HepG2 (cell line): ENCODE data around the gene AGAP1. TPM values are rescaled to one million over a fixed set of nuclear protein-coding genes. Genes with fewer than 3 reads are reported as not detected.

Experiments used
- ATAC-seq: fragments of 200-7000 bp; cut with Tn5 transposase; 3 replicates; pipeline ENCODE4 v1.9.1; 2020; ENCODE audit warnings: mild to moderate bottlenecking, moderate library complexity
- BruUV-seq: library from RNA; stranded (reverse); fragments of 400-500 nt; replicated peaks from 2 replicates; lab custom pipeline; 2021; lab: Mats Ljungman, UMichigan
- CTCF ChIA-PET: fragments of 300-600 bp; formaldehyde crosslinking; extraction: SDS; loops from one replicate; lab custom pipeline; 2021; ENCODE audit warnings: low total read pairs, inconsistent platforms, low intra/inter-chr PET ratio; lab: Yijun Ruan, JAX
- POLR2A ChIA-PET: fragments of 350-600 bp; sonication (Branson Sonifier 250); formaldehyde crosslinking; loops from one replicate; lab custom pipeline; 2020; ENCODE audit warnings: antibody characterized with exemption, inconsistent platforms; lab: Yijun Ruan, JAX
- DNase-seq: peaks from one replicate; pipeline ENCODE4 v3.0.0-alpha.2; 2015; ENCODE audit warnings: low spot score
- FAIRE-seq: peaks from 3 replicates; lab custom pipeline; 2011; peaks lifted over from hg19 to GRCh38; lab: Jason Lieb, UNC
- H2AFZ ChIP-seq: one replicate; pipeline ENCODE4 v1.6.1; 2011; ENCODE audit warnings: low read length, inconsistent platforms
- H3K27ac ChIP-seq: fragments of 300-600 bp; 3 replicates; pipeline ENCODE4 v1.8.0; 2011; ENCODE audit warnings: mixed run types, mild to moderate bottlenecking, mixed read lengths, low read length, inconsistent platforms; ENCODE audit not compliant: insufficient read depth; ENCODE audit errors: extremely low read length
- H3K27me3 ChIP-seq, 2 experiments: fragments of 200-600 bp in 1 of 2; 2 replicates in 1 of 2; 3 replicates in 1 of 2; pipeline versions ENCODE4 v1.6.0 to v1.8.0; 2011; ENCODE audit warnings: low read length in 2 of 2, mild to moderate bottlenecking in 2 of 2, moderate library complexity in 2 of 2, inconsistent platforms in 1 of 2; ENCODE audit not compliant: insufficient read depth in 2 of 2, control insufficient read depth in 1 of 2
- H3K36me3 ChIP-seq, 2 experiments: fragments of 200-600 bp in 1 of 2; replicated peaks in 1 of 2; 2 replicates in 1 of 2; 3 replicates in 1 of 2; pipeline versions ENCODE4 v1.5.1 to v1.8.0; 2011; ENCODE audit warnings: low read length in 2 of 2, inconsistent platforms in 1 of 2; ENCODE audit not compliant: insufficient read depth in 2 of 2, control insufficient read depth in 1 of 2
- H3K4me1 ChIP-seq: 2 replicates; pipeline ENCODE4 v1.5.1; 2012; ENCODE audit warnings: low read length, inconsistent platforms; ENCODE audit not compliant: insufficient read depth
- H3K4me2 ChIP-seq: 2 replicates; pipeline ENCODE4 v1.6.0; 2011; ENCODE audit warnings: low read depth, low read length, inconsistent platforms
- H3K4me3 ChIP-seq, 3 experiments: fragments of 200-600 bp in 1 of 3; sonication (generic), shearing (Covaris generic) in 1 of 3; replicated peaks in 1 of 3; 2 replicates each; pipeline ENCODE4 v1.5.1; 2011 to 2016; ENCODE audit warnings: low read length in 3 of 3, inconsistent platforms in 2 of 3, low read depth in 2 of 3, mild to moderate bottlenecking in 2 of 3, control low read depth in 1 of 3, mixed read lengths in 1 of 3; ENCODE audit not compliant: insufficient read depth in 1 of 3
- H3K79me2 ChIP-seq: one replicate; pipeline ENCODE4 v1.6.1; 2011; ENCODE audit warnings: low read length, inconsistent platforms; ENCODE audit not compliant: insufficient read depth
- H3K9ac ChIP-seq: 2 replicates; pipeline ENCODE4 v1.6.0; 2011; ENCODE audit warnings: mild to moderate bottlenecking, low read depth, low read length, inconsistent platforms; ENCODE audit not compliant: insufficient read depth
- H3K9me3 ChIP-seq: 2 replicates; pipeline ENCODE4 v1.5.1; 2012; ENCODE audit warnings: mild to moderate bottlenecking, low read length
- H4K20me1 ChIP-seq: 2 replicates; pipeline ENCODE4 v1.6.0; 2011; ENCODE audit warnings: inconsistent platforms, mild to moderate bottlenecking, low read length, moderate library complexity; ENCODE audit not compliant: insufficient read depth
- HNF4A ChIP-seq: sonication (generic); formaldehyde crosslinking; IDR thresholded peaks from 2 replicates; pipeline ENCODE4 v1.4.0; 2020; ENCODE audit warnings: missing genetic modification reagents
- NRL ChIP-seq: sonication (generic); formaldehyde crosslinking; IDR thresholded peaks from 2 replicates; pipeline ENCODE4 v1.5.0; 2020; ENCODE audit warnings: missing genetic modification reagents, mild to moderate bottlenecking, moderate library complexity, borderline replicate concordance
- ZBTB38 ChIP-seq: sonication (generic); formaldehyde crosslinking; IDR thresholded peaks from 2 replicates; pipeline ENCODE4 v1.5.1; 2020; ENCODE audit warnings: mild to moderate bottlenecking, missing genetic modification reagents
- ZNF414 ChIP-seq: sonication (generic); formaldehyde crosslinking; IDR thresholded peaks from 2 replicates; pipeline ENCODE4 v1.5.0; 2020; ENCODE audit warnings: missing genetic modification reagents
- WGBS: methylation state at CpG from one replicate; pipeline ENCODE4 v1.1.6; 2017; ENCODE audit warnings: low lambda C conversion rate; 5-methylcytosine and 5-hydroxymethylcytosine counted together
- in situ Hi-C: cut with HindIII; loops from 2 replicates; pipeline ENCODE4 v1.10.0; 2017; ENCODE audit warnings: low pct_unique_long_range_greater_than_20kb; ENCODE audit not compliant: extremely low pct_ligation_motif_present
- intact Hi-C: fragments of 100-400 bp; cut with micrococcal nuclease; formaldehyde crosslinking; loops from one replicate; pipeline ENCODE4 v1.10.0; 2022; ENCODE audit not compliant: unreplicated experiment
- polyA plus RNA-seq, 8 experiments: library from polyadenylated mRNA; depleted of rRNA in 3 of 8; stranded (reverse) in 7 of 8; unstranded in 1 of 8; fragments of >200 nt; fragmentation: Illumina TruSeq in 4 of 8; extraction: Trizol in 4 of 8; gene quantifications; 2 replicates each; pipeline versions ENCODE4 v1.2.1 to v1.2.3, GENCODE V29; 2011 to 2016; ENCODE audit warnings: low read depth in 4 of 8, missing spikeins in 1 of 8, mixed read lengths in 1 of 8; ENCODE audit not compliant: insufficient read depth in 1 of 8
- total RNA-seq, 5 experiments: library from RNA; depleted of rRNA; stranded (reverse); fragments of >200 nt; fragmentation: Illumina TruSeq; extraction: Trizol; gene quantifications; 2 replicates each; pipeline ENCODE4 v1.2.3, GENCODE V29; 2016; ENCODE audit warnings: low read depth in 1 of 5
- TF ChIP-seq, protein P1 (sequence below): sonication (generic); formaldehyde crosslinking; IDR thresholded peaks from 2 replicates; pipeline ENCODE4 v1.8.0; 2022; ENCODE audit warnings: missing genetic modification reagents, mild to moderate bottlenecking, borderline replicate concordance

The AGAP1 gene
- total and polyA plus RNA-seq, 2 of the 13 experiments (the other 11 are each of a cell fraction or from before 2014, with no cell fraction given) = 21.2 to 32.7 TPM

- TF ChIP-seq, protein P1, sequence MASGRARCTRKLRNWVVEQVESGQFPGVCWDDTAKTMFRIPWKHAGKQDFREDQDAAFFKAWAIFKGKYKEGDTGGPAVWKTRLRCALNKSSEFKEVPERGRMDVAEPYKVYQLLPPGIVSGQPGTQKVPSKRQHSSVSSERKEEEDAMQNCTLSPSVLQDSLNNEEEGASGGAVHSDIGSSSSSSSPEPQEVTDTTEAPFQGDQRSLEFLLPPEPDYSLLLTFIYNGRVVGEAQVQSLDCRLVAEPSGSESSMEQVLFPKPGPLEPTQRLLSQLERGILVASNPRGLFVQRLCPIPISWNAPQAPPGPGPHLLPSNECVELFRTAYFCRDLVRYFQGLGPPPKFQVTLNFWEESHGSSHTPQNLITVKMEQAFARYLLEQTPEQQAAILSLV (CRISPR knock-in tag) = no peak
Observed at GRCh38 chr2:235561450-235561849, 67.6 kb downstream of the AGAP1 start (continued).

GRCh38 chr2:235562065-235562747, 68.4 kb downstream of the AGAP1 start:
- Histone ChIP-seq H3K4me3 (no peak overlapping the region), H2AFZ (no peak overlapping the region), H3K4me1 (peaks cover 25% of the 10 kb centered on the region), H3K27ac (no peak overlapping the region), H3K27me3 (no peaks in the 10 kb centered on the region), H3K36me3 (no peaks in the 10 kb centered on the region; a peak in 2 of 5 replicates), H3K4me2 (no peak overlapping the region), H3K9me3 (no peaks in the 10 kb centered on the region), H3K9ac (no peak overlapping the region), H4K20me1 (peaks cover 43% of the 10 kb centered on the region), H3K79me2 (peaks cover 84% of the 10 kb centered on the region)
- ATAC-seq = no peak
- intact Hi-C loops = no loop called here
- BruUV-seq = no TSS peak
- POLR2A ChIA-PET = no interaction called here
- in situ Hi-C loops = no loop called here
- CTCF ChIA-PET = no interaction called here
- WGBS = 92% methylated on average over 11 of the region's 11 CpGs
- TF ChIP-seq ZNF414 (no peak), ZBTB38 (CRISPR knock-in tag) (no peak), NRL (CRISPR knock-in tag) (peak; percentile 20; the same call in 1 of the 2 replicates), HNF4A (CRISPR knock-in tag) (no peak)
- no peak for DNase-seq
- no peak for FAIRE-seq
